NAMALWA (cell line): Measurements from ENCODE around the gene GASK1B.

Experiments used
- DNase-seq: peaks from one replicate; pipeline ENCODE4 v3.0.0-alpha.2; 2015; ENCODE audit warnings: low spot score

GASK1B gene

GRCh38 chr4:158146736-158147135, 26.1 kb downstream of the GASK1B start:
- no peak for DNase-seq

GRCh38 chr4:158139086-158139485, 33.7 kb downstream of the GASK1B start:
- no peak for DNase-seq

- DNase-seq = no peak
Observed at GRCh38 chr4:158134222-158134621, 38.6 kb downstream of the GASK1B start.

GRCh38 chr4:158133551-158133950, 39.3 kb downstream of the GASK1B start:
- DNase-seq = no peak

- DNase-seq = no peak
Observed at GRCh38 chr4:158131027-158131426, 41.8 kb downstream of the GASK1B start.

GRCh38 chr4:158130204-158130603, 42.6 kb downstream of the GASK1B start:
- DNase-seq = no peak

- DNase-seq = no peak
Observed at GRCh38 chr4:158129694-158130093, 43.1 kb downstream of the GASK1B start.

- no peak for DNase-seq
Observed at GRCh38 chr4:158128540-158128939, 44.3 kb downstream of the GASK1B start.

- DNase-seq = no peak
Observed at GRCh38 chr4:158125310-158125709, 47.5 kb downstream of the GASK1B start.
